ENCODE measurements around the gene RIPK3. TPM values are rescaled to one million over a fixed set of nuclear protein-coding genes. Genes with fewer than 3 reads are reported as not detected.

The RIPK3 gene
- total and polyA plus RNA-seq, 2 experiments from 2014 or later = 0.32 to 1.5 TPM

DNA sequence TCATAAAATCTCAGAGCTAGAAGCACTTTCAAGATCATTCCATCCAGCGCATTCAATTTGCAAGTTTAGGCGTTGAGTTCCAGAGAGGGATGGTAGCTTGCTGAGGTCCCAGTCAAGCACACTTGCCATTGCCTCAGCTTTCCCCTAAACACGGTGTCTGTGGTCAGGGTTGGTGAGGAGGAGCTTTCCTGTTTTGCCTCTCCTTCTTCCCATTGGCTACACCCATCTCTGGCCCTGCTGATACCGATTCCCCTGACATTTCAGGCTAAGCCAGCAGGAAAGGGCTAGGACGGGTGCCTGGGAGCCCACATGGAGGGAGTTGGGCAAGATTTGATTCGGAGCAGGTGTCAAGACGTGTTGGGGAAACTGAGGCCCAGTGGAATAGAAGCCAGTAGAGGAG, 37.3 kb upstream of the RIPK3 start (continued):
- TF ChIP-seq, protein P1, sequence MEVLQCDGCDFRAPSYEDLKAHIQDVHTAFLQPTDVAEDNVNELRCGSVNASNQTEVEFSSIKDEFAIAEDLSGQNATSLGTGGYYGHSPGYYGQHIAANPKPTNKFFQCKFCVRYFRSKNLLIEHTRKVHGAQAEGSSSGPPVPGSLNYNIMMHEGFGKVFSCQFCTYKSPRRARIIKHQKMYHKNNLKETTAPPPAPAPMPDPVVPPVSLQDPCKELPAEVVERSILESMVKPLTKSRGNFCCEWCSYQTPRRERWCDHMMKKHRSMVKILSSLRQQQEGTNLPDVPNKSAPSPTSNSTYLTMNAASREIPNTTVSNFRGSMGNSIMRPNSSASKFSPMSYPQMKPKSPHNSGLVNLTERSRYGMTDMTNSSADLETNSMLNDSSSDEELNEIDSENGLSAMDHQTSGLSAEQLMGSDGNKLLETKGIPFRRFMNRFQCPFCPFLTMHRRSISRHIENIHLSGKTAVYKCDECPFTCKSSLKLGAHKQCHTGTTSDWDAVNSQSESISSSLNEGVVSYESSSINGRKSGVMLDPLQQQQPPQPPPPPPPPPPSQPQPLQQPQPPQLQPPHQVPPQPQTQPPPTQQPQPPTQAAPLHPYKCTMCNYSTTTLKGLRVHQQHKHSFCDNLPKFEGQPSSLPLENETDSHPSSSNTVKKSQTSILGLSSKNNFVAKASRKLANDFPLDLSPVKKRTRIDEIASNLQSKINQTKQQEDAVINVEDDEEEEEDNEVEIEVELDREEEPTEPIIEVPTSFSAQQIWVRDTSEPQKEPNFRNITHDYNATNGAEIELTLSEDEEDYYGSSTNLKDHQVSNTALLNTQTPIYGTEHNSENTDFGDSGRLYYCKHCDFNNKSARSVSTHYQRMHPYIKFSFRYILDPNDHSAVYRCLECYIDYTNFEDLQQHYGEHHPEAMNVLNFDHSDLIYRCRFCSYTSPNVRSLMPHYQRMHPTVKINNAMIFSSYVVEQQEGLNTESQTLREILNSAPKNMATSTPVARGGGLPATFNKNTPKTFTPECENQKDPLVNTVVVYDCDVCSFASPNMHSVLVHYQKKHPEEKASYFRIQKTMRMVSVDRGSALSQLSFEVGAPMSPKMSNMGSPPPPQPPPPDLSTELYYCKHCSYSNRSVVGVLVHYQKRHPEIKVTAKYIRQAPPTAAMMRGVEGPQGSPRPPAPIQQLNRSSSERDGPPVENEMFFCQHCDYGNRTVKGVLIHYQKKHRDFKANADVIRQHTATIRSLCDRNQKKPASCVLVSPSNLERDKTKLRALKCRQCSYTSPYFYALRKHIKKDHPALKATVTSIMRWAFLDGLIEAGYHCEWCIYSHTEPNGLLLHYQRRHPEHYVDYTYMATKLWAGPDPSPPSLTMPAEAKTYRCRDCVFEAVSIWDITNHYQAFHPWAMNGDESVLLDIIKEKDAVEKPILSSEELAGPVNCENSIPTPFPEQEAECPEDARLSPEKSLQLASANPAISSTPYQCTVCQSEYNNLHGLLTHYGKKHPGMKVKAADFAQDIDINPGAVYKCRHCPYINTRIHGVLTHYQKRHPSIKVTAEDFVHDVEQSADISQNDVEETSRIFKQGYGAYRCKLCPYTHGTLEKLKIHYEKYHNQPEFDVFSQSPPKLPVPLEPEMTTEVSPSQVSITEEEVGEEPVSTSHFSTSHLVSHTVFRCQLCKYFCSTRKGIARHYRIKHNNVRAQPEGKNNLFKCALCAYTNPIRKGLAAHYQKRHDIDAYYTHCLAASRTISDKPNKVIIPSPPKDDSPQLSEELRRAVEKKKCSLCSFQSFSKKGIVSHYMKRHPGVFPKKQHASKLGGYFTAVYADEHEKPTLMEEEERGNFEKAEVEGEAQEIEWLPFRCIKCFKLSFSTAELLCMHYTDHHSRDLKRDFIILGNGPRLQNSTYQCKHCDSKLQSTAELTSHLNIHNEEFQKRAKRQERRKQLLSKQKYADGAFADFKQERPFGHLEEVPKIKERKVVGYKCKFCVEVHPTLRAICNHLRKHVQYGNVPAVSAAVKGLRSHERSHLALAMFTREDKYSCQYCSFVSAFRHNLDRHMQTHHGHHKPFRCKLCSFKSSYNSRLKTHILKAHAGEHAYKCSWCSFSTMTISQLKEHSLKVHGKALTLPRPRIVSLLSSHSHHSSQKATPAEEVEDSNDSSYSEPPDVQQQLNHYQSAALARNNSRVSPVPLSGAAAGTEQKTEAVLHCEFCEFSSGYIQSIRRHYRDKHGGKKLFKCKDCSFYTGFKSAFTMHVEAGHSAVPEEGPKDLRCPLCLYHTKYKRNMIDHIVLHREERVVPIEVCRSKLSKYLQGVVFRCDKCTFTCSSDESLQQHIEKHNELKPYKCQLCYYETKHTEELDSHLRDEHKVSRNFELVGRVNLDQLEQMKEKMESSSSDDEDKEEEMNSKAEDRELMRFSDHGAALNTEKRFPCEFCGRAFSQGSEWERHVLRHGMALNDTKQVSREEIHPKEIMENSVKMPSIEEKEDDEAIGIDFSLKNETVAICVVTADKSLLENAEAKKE (CRISPR knock-in tag; IDR thresholded peaks at IDR 0.05) = no peak
- TF ChIP-seq EZH2phosphoT487 (IDR thresholded peaks at IDR 0.05; ENCODE audit: unreplicated experiment) (no peak), CREB1 (CRISPR knock-in tag; IDR thresholded peaks at IDR 0.05; ENCODE audit: low read depth) (no peak), EZH2 (IDR thresholded peaks at IDR 0.05; ENCODE audit: low read depth, unreplicated experiment) (no peak), ETS1 (IDR thresholded peaks at IDR 0.05) (no peak), ZNF331 (CRISPR knock-in tag; IDR thresholded peaks at IDR 0.05; ENCODE audit: low read depth) (no peak), JUNB (IDR thresholded peaks at IDR 0.05; ENCODE audit: unreplicated experiment) (no peak), ZNF114 (CRISPR knock-in tag; IDR thresholded peaks at IDR 0.05) (no peak), STAT1 (IDR thresholded peaks at IDR 0.05; ENCODE audit: unreplicated experiment) (no peak), CTCF (conservative IDR thresholded peaks at IDR 0.05; ENCODE audit: low read depth in 2 of 2) (no peak), NANOG (IDR thresholded peaks at IDR 0.05; ENCODE audit: borderline replicate concordance) (no peak)
- TF ChIP-seq, protein P2, sequence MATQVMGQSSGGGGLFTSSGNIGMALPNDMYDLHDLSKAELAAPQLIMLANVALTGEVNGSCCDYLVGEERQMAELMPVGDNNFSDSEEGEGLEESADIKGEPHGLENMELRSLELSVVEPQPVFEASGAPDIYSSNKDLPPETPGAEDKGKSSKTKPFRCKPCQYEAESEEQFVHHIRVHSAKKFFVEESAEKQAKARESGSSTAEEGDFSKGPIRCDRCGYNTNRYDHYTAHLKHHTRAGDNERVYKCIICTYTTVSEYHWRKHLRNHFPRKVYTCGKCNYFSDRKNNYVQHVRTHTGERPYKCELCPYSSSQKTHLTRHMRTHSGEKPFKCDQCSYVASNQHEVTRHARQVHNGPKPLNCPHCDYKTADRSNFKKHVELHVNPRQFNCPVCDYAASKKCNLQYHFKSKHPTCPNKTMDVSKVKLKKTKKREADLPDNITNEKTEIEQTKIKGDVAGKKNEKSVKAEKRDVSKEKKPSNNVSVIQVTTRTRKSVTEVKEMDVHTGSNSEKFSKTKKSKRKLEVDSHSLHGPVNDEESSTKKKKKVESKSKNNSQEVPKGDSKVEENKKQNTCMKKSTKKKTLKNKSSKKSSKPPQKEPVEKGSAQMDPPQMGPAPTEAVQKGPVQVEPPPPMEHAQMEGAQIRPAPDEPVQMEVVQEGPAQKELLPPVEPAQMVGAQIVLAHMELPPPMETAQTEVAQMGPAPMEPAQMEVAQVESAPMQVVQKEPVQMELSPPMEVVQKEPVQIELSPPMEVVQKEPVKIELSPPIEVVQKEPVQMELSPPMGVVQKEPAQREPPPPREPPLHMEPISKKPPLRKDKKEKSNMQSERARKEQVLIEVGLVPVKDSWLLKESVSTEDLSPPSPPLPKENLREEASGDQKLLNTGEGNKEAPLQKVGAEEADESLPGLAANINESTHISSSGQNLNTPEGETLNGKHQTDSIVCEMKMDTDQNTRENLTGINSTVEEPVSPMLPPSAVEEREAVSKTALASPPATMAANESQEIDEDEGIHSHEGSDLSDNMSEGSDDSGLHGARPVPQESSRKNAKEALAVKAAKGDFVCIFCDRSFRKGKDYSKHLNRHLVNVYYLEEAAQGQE (IDR thresholded peaks at IDR 0.05; ENCODE audit: unreplicated experiment) = no peak
